IMR-90 (cell line): ENCODE measurements around the gene C1orf87. TPM values are rescaled to one million over a fixed set of nuclear protein-coding genes. Genes with fewer than 3 reads are reported as not detected.

Source experiments
- ATAC-seq: fragments of 200-7000 bp; cut with Tn5 transposase; 2 replicates; pipeline ENCODE4 v1.9.1; 2020; ENCODE audit warnings: low read depth, mild to moderate bottlenecking, moderate library complexity
- BruUV-seq: library from RNA; stranded (reverse); fragments of 400-500 nt; replicated peaks from 2 replicates; lab custom pipeline; 2021; lab: Mats Ljungman, UMichigan
- CTCF ChIA-PET: fragments of 300-600 bp; formaldehyde crosslinking; extraction: SDS; loops from one replicate; lab custom pipeline; 2021; ENCODE audit warnings: antibody characterized with exemption; lab: Yijun Ruan, JAX
- POLR2A ChIA-PET: fragments of 300-600 bp; sonication (Branson Sonifier 250); formaldehyde crosslinking; loops from one replicate; lab custom pipeline; 2022; ENCODE audit warnings: antibody characterized with exemption; ENCODE audit not compliant: unreplicated experiment; lab: Charles Lee
- DNase-seq: peaks from one replicate; pipeline ENCODE4 v3.0.0; 2013
- H2AFZ ChIP-seq: replicated peaks from 2 replicates; pipeline ENCODE3; 2013; ENCODE audit warnings: low read length, mild to moderate bottlenecking; ENCODE audit not compliant: poor library complexity
- H2AK5ac ChIP-seq: 2 replicates; pipeline ENCODE4 v1.6.1; 2013; ENCODE audit warnings: low read depth, low read length, inconsistent platforms
- H2AK9ac ChIP-seq: replicated peaks from 2 replicates; pipeline ENCODE3; 2013; ENCODE audit warnings: mild to moderate bottlenecking, low read depth, low read length, moderate library complexity; ENCODE audit not compliant: poor library complexity
- H2BK120ac ChIP-seq: 2 replicates; pipeline ENCODE4 v1.6.1; 2013; ENCODE audit warnings: low read depth, low read length, inconsistent platforms
- H2BK15ac ChIP-seq: 3 replicates; pipeline ENCODE4 v1.6.1; 2013; ENCODE audit warnings: low read depth, low read length, inconsistent platforms
- H2BK20ac ChIP-seq: 2 replicates; pipeline ENCODE4 v1.6.1; 2013; ENCODE audit warnings: low read depth, mild to moderate bottlenecking, inconsistent platforms, low read length, moderate library complexity
- H2BK5ac ChIP-seq: 2 replicates; pipeline ENCODE4 v1.6.1; 2013; ENCODE audit warnings: mild to moderate bottlenecking, low read depth, low read length, inconsistent platforms; ENCODE audit not compliant: poor library complexity, severe bottlenecking
- H3K14ac ChIP-seq: replicated peaks from 2 replicates; pipeline ENCODE4 v1.6.1; 2013; ENCODE audit warnings: low read depth, low read length, inconsistent platforms
- H3K18ac ChIP-seq: 2 replicates; pipeline ENCODE4 v1.6.1; 2013; ENCODE audit warnings: low read depth, low read length, control low read depth
- H3K23ac ChIP-seq: 2 replicates; pipeline ENCODE4 v1.6.1; 2013; ENCODE audit warnings: low read depth, low read length, inconsistent platforms
- H3K27ac ChIP-seq: 2 replicates; pipeline ENCODE4 v1.5.1; 2013; ENCODE audit warnings: mild to moderate bottlenecking, control low read depth, low read length; ENCODE audit not compliant: insufficient read depth
- H3K27me3 ChIP-seq: 2 replicates; pipeline ENCODE4 v1.6.1; 2013; ENCODE audit warnings: low read length; ENCODE audit not compliant: control insufficient read depth, insufficient read depth
- H3K36me3 ChIP-seq: 2 replicates; pipeline ENCODE4 v1.6.1; 2013; ENCODE audit warnings: low read length, mixed read lengths; ENCODE audit not compliant: control insufficient read depth, insufficient read depth
- H3K4ac ChIP-seq: 2 replicates; pipeline ENCODE4 v1.6.1; 2013; ENCODE audit warnings: low read depth, low read length, inconsistent platforms
- H3K4me1 ChIP-seq: 2 replicates; pipeline ENCODE4 v1.6.1; 2013; ENCODE audit warnings: low read length, mixed read lengths; ENCODE audit not compliant: control insufficient read depth, insufficient read depth
- H3K4me2 ChIP-seq: 2 replicates; pipeline ENCODE4 v1.6.1; 2013; ENCODE audit warnings: low read depth, mild to moderate bottlenecking, control low read depth, low read length, moderate library complexity
- H3K4me3 ChIP-seq: 2 replicates; pipeline ENCODE4 v1.5.1; 2013; ENCODE audit warnings: low read depth, mild to moderate bottlenecking, control low read depth, low read length, moderate library complexity; ENCODE audit not compliant: insufficient read depth
- H3K56ac ChIP-seq: 2 replicates; pipeline ENCODE4 v1.6.1; 2013; ENCODE audit warnings: low read length, inconsistent platforms; ENCODE audit not compliant: insufficient read depth; ENCODE audit errors: extremely low read depth
- H3K79me1 ChIP-seq, 2 experiments: 2 replicates each; pipeline ENCODE4 v1.6.1; 2013; ENCODE audit warnings: low read length in 2 of 2, inconsistent platforms in 1 of 2, low read depth in 1 of 2
- H3K9ac ChIP-seq: 2 replicates; pipeline ENCODE4 v1.6.1; 2013; ENCODE audit warnings: low read depth, low read length, control low read depth
- H3K9me1 ChIP-seq: 2 replicates; pipeline ENCODE4 v1.6.1; 2013; ENCODE audit warnings: low read length, inconsistent platforms; ENCODE audit not compliant: insufficient read depth
- H3K9me3 ChIP-seq: 2 replicates; pipeline ENCODE4 v1.6.1; 2013; ENCODE audit warnings: low read length; ENCODE audit not compliant: control insufficient read depth, insufficient read depth
- H4K20me1 ChIP-seq: 2 replicates; pipeline ENCODE4 v1.6.1; 2013; ENCODE audit warnings: low read length, inconsistent platforms; ENCODE audit not compliant: insufficient read depth
- H4K5ac ChIP-seq: 2 replicates; pipeline ENCODE4 v1.6.1; 2013; ENCODE audit warnings: mild to moderate bottlenecking, low read depth, low read length, control low read depth
- H4K8ac ChIP-seq, 2 experiments: 2 replicates each; pipeline ENCODE4 v1.6.1; 2013; ENCODE audit warnings: low read depth in 2 of 2, low read length in 2 of 2, control low read depth in 1 of 2, inconsistent platforms in 1 of 2
- H4K91ac ChIP-seq: 2 replicates; pipeline ENCODE4 v1.6.1; 2013; ENCODE audit warnings: low read depth, low read length, inconsistent platforms; ENCODE audit not compliant: insufficient read depth
- CHD1 ChIP-seq: IDR thresholded peaks from 2 replicates; pipeline ENCODE4 v1.6.1; 2012; ENCODE audit warnings: low read depth, low read length, improper control_type of control experiment
- MAFK ChIP-seq: IDR thresholded peaks from 2 replicates; pipeline ENCODE4 v1.6.1; 2012; ENCODE audit warnings: low read depth, low read length, improper control_type of control experiment
- NFE2L2 ChIP-seq: fragments of 150-350 bp; IDR thresholded peaks from 2 replicates; pipeline ENCODE4 v1.6.1; 2016; ENCODE audit warnings: low read depth, mild to moderate bottlenecking, low read length
- RAD21 ChIP-seq: IDR thresholded peaks from 2 replicates; pipeline ENCODE4 v1.6.1; 2012; ENCODE audit warnings: low read length, improper control_type of control experiment
- RCOR1 ChIP-seq: IDR thresholded peaks from 2 replicates; pipeline ENCODE4 v1.6.1; 2012; ENCODE audit warnings: mild to moderate bottlenecking, low read length, improper control_type of control experiment; ENCODE audit not compliant: insufficient replicate concordance
- SMC3 ChIP-seq: fragments of 150-350 bp; IDR thresholded peaks from 2 replicates; pipeline ENCODE4 v1.6.1; 2016; ENCODE audit warnings: low read depth, mild to moderate bottlenecking, antibody characterized with exemption, low read length, moderate library complexity
- WGBS, 2 experiments: methylation state at CpG; one replicate each; pipeline versions ENCODE4 v1.1.5 to v1.1.7; 2013; ENCODE audit warnings: missing lambda C conversion rate in 2 of 2; ENCODE audit not compliant: insufficient read length in 1 of 2; ENCODE audit errors: extremely low coverage in 2 of 2; 5-methylcytosine and 5-hydroxymethylcytosine counted together
- dilution Hi-C: fragments of 300-500 bp; cut with HindIII; formaldehyde crosslinking; loops from one replicate; pipeline ENCODE4 v1.14.3; 2018; ENCODE audit warnings: low sequenced_read_pairs; ENCODE audit not compliant: unreplicated experiment
- in situ Hi-C: fragments of 300-500 bp; cut with MboI; formaldehyde crosslinking; loops from 3 replicates; pipeline ENCODE4 v1.14.3; 2019; ENCODE audit warnings: low sequenced_read_pairs, inconsistent platforms, mixed read lengths
- intact Hi-C: fragments of 100-400 bp; cut with micrococcal nuclease; formaldehyde crosslinking; loops from 2 replicates; pipeline ENCODE4 v1.10.0; 2022
- polyA plus RNA-seq, 3 experiments: library from polyadenylated mRNA; depleted of rRNA; stranded (reverse); fragments of >200 nt; gene quantifications; 2 replicates each; pipeline ENCODE4 v1.2.3, GENCODE V29; 2012; ENCODE audit warnings: low replicate concordance in 1 of 3
- total RNA-seq: library from RNA; depleted of rRNA; stranded (reverse); fragments of >200 nt; gene quantifications from 2 replicates; pipeline ENCODE4 v1.2.3, GENCODE V29; 2012
- TF ChIP-seq, protein P1 (sequence below): conservative IDR thresholded peaks from 2 replicates; pipeline ENCODE4 v1.5.1; 2012; ENCODE audit warnings: mild to moderate bottlenecking, low read depth, low read length, improper control_type of control experiment

C1orf87 gene
- total and polyA plus RNA-seq, 2 of the 4 experiments (the other 2 are of a cell fraction), result not detected

DNA sequence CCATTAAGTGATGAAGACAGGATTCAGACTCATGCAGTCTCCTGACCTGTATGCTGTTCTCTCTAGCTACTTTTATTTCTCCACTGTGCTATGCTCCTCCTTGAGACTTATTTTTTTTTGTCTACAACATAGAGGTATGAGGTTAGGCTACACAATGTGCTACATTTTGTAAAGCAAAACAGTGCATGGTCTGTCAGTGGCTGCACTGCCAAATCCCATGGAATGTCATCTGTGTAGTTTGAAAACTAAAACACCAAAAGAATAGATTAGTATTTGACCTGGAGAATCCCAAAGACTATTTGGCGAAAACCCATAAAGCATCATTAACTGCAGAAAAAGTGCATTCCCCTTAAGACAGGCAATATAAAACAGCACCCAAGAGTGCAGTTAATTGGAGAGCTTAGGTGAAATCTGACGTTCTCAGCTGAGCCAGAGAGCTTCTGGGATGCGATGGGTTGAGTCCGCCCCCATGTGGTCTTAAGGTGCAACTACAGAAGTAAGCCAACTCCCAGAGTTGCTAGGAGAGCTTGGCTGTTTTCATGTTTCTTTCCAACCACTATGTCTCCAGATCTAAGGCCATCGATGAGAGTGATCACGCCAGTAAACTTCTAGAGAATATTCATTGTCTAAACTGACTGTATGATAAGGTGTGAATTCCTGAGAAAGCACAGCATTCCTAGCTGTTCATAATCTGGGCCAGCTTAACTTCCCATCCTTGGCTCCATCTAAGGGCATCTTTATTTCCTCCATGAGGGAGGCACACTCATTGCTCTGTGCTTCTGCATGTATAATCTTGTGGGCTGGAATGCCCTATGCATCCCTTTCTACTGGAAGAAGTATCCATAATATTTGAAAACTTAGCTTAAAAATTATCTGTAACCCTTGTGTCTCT lies 126.3 kb downstream of the C1orf87 start:
- no peak overlapping the region for H4K91ac ChIP-seq
- no peak overlapping the region for H3K4ac ChIP-seq
- no peak overlapping the region for H2AK9ac ChIP-seq
- no peak overlapping the region for H2BK5ac ChIP-seq
- in situ Hi-C loops, result loop anchor here (25.0 kb wide), 1 partner anchor 1210 kb away; no protein-coding TSS in a partner anchor
- no peak overlapping the region for H3K56ac ChIP-seq
- DNase-seq (peak; percentile 63), ATAC-seq (peak; percentile 99)
- no peaks in the 10 kb centered on the region for H3K36me3 ChIP-seq
- no peak overlapping the region for H2AFZ ChIP-seq
- H4K8ac ChIP-seq, result no peak overlapping the region
- no peaks in the 10 kb centered on the region for H4K20me1 ChIP-seq
- no peak overlapping the region for H4K5ac ChIP-seq
- no peak overlapping the region for H3K27ac ChIP-seq
- no peak overlapping the region for H3K4me2 ChIP-seq
- CTCF ChIA-PET, result interaction anchor here (0.5 to 1.8 kb wide), 28 partner anchors 9 to 1837 kb away, joined by 3 to 9 read pairs (median 3); no protein-coding TSS in a partner anchor
- H3K4me3 ChIP-seq, result no peak overlapping the region
- no peaks in the 10 kb centered on the region; the same call in 1 of the 2 replicates for H3K27me3 ChIP-seq
- H3K9ac ChIP-seq, result no peak overlapping the region
- no peak overlapping the region for H2BK15ac ChIP-seq
- no peaks in the 10 kb centered on the region for H3K9me3 ChIP-seq
- intact Hi-C loops, result loop anchor here (1.0 to 5.0 kb wide), 8 partner anchors 68 to 1430 kb away; partner anchors contain the start of genes FGGY and JUN
- TF ChIP-seq MAFK, result no peak
- no peak for TF ChIP-seq NFE2L2
- TF ChIP-seq, protein P1, sequence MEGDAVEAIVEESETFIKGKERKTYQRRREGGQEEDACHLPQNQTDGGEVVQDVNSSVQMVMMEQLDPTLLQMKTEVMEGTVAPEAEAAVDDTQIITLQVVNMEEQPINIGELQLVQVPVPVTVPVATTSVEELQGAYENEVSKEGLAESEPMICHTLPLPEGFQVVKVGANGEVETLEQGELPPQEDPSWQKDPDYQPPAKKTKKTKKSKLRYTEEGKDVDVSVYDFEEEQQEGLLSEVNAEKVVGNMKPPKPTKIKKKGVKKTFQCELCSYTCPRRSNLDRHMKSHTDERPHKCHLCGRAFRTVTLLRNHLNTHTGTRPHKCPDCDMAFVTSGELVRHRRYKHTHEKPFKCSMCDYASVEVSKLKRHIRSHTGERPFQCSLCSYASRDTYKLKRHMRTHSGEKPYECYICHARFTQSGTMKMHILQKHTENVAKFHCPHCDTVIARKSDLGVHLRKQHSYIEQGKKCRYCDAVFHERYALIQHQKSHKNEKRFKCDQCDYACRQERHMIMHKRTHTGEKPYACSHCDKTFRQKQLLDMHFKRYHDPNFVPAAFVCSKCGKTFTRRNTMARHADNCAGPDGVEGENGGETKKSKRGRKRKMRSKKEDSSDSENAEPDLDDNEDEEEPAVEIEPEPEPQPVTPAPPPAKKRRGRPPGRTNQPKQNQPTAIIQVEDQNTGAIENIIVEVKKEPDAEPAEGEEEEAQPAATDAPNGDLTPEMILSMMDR, result peak; percentile 83
- peak; percentile 68 for TF ChIP-seq SMC3
- no peak for TF ChIP-seq CHD1
- TF ChIP-seq RCOR1, result no peak
- TF ChIP-seq RAD21, result peak; percentile 81
- no peak overlapping the region for H3K14ac ChIP-seq
- no peak overlapping the region for H2BK20ac ChIP-seq
- BruUV-seq, result no TSS peak
- no peaks in the 10 kb centered on the region for H3K4me1 ChIP-seq
- POLR2A ChIA-PET, result no interaction called here
- no peaks in the 10 kb centered on the region for H3K9me1 ChIP-seq
- dilution Hi-C loops, result no loop called here
- no peak overlapping the region for H2AK5ac ChIP-seq
- WGBS, 2 experiments, result 0% methylated on average over 1 of the region's 6 CpGs; no CpG with 5 or more reads in 1 of the 2 experiments
- H2BK120ac ChIP-seq, result no peak overlapping the region
- no peak overlapping the region for H3K23ac ChIP-seq
- H3K79me1 ChIP-seq, result no peaks in the 10 kb centered on the region
- no peak overlapping the region for H3K18ac ChIP-seq
